Measurements from ENCODE around the gene CD300E.
A peak's percentile ranks its signal among the peaks of the same experiment; 100 is the strongest.
"Not testable (repeated sequence)": the region's sequence is repeated elsewhere in the genome, so short reads cannot be mapped to it uniquely, and the experiment has no call there.

Gene CD300E

GRCh38 chr17:74598346-74599022 lies 25.1 kb downstream of the CD300E start:
- no peak for DNase-seq (ENCODE audit: low spot score)

GRCh38 chr17:74597069-74597790 lies 26.3 kb downstream of the CD300E start:
- no peak for DNase-seq (ENCODE audit: low spot score)

DNA sequence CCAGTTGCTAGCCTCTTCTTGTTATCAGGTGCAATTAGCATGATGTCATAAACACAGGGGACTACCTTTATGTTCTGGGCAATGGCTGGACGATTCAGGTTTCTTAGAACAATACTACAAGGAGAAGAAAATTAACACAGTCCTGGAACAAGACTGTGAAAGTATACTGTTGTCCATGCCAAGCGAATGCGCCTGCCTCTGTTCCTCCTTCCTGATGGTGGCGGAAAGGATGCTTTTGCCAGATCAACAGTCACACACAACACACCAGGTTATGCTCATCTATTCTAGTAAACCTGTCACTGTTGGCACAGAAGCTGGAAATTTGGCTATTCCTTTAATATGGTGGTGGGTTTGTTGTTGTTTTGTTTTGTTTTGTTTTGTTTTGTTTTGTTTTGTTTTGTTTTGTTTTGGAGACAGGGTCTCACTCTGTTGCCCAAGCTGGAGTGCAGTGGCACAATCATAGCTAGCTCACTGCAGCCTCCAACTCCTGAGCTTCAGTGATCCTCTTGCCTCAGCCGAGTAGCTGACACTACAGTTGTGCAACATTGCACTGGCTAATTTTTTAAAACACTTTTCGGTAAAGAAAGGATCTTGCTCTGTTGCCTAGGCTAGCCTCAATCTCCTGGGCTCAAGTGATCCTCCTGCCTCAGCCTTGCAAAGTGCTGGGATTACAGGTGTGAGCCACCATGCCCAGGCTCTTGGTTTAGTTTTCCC lies 28.3 kb downstream of the CD300E start:
- DNase-seq (ENCODE audit: low spot score), result no peak

DNA sequence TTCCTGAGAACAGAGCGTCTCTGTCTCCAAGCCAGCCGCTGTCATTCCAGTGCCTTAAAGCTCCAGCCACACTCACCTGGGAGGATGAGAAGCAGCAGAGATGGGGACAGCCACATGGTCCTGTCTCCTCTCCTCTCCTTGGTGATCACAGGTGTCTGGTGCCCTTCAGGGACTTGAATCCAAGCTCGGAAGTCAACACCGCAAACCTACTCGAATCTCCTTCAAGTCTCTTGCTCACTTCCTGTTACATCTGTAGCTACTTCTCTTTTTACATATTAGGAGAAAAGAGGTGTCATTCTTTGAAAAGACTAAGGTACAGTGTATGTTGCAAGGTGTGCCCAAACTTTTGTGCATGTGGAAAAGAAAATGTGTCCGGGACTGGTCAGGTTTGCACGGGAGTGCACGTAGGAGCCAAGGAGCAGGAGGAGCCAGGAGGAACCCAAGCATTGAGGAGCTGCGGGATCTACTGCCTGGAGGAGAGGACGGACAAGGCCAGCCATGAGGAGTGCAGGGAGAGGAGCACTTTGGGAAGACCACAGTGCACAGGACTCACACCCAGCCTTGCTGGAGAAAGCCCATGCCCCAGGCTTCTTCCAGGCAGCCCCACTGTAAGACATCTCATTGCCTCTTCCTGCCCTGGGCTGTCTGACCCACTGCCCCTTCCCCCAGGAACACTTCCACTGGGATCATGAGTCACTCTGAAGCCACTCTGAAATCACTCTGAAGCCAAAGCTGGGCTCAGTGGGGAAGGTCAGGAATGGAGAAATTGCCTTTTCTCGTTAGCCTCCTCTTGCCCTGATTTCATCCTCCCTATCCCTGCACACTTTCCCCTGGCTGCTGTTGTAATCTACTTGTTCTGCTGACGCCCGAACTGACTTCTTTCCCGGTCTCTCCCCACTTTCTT lies 31.2 kb downstream of the CD300E start, which contains the start of gene CD300LD:
TSS of gene CD300LD (minus strand) at position 197 of the 904 bp plus-strand sequence. CDS start at position 116, 81 bp downstream.
- DNase-seq (ENCODE audit: low spot score), result no peak

- DNase-seq (ENCODE audit: low spot score), result no peak
These were observed 32.0 kb downstream of the CD300E start for GRCh38 chr17:74591503-74591902.

- no peak for DNase-seq (ENCODE audit: low spot score)
These were observed 37.8 kb downstream of the CD300E start for GRCh38 chr17:74585711-74586110.

DNA sequence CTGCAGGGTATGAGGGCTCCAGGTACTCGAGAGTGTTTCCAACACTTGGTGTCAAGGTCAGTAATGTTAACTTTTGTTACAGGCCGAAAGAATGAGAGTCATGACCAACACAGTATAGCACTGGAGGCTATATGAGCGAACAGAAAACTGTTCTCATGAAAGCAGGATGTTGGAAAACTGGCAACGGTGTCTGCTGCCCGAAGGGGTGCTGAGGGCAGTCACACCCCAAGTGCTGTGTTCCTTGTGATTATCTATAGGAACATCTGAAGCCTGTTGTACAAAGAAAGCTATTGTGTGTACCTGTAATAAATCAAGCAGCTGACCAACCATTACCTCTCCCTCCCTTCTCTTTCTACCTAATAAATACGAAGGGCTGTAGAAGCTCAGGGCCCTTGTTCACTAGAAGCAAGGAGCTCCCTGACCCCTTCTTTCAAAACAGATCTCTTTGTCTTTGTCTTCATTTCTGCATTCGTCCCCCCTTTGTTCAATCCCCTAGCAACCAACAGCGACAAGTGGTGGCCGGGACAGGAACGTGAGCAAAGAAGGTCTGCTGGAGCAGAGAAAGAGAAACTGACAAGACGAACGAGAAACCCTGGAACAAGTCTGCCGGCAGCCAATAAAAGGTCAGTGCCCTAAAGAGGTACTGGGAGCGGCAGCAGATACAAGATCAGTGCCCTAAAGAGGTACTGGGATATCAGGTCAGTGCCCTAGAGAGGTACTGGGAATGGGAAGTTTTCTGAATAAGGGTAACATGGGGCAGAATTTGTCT lies 39.1 kb downstream of the CD300E start:
- DNase-seq (ENCODE audit: low spot score), result no peak

DNA sequence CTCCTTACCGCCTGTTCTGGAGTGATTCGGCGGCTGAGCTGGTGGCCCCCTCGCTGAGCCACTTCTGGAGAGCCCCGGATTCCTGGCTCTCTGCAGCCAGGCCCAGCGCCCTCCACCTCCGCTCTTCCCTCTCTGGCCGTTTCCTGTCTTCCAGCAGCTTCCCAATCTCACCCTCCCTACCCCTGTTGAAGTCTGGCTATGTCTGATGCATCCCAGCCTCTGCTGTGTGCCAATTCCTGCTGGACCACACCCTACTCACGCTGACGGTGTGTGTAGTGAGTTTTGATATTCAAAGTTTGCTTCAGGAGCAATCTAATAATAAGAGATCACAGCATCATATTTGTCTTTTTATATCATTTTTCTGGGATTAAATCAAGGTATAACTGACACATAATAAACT lies 40.9 kb downstream of the CD300E start:
- DNase-seq (ENCODE audit: low spot score), result no peak

GRCh38 chr17:74579900-74580299 lies 43.6 kb downstream of the CD300E start:
- no peak for DNase-seq (ENCODE audit: low spot score)

GRCh38 chr17:74578979-74579378 lies 44.6 kb downstream of the CD300E start:
- no peak for DNase-seq (ENCODE audit: low spot score)

- no peak for DNase-seq (ENCODE audit: low spot score)
These were observed 48.9 kb downstream of the CD300E start for GRCh38 chr17:74574489-74575142.

DNA sequence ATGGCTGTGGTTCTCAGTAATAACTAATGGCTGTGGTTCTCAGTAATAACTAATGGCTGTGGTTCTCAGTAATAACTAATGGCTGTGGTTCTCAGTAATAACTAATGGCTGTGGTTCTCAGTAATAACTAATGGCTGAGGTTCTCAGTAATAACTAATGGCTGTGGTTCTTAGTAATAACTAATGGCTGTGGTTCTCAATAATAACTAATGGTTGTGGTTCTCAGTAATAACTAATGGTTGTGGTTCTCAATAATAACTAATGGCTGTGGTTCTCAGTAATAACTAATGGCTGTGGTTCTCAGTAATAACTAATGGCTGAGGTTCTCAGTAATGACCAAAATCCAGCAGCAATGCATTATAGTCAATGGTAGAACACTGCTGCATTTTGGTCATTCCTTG lies 49.9 kb downstream of the CD300E start:
- not testable (repeated sequence) for DNase-seq (ENCODE audit: low spot score)

GRCh38 chr17:74573169-74573568 lies 50.4 kb downstream of the CD300E start:
- no peak for DNase-seq (ENCODE audit: low spot score)

GRCh38 chr17:74571621-74572270 lies 51.8 kb downstream of the CD300E start:
- no peak for DNase-seq (ENCODE audit: low spot score)

DNA sequence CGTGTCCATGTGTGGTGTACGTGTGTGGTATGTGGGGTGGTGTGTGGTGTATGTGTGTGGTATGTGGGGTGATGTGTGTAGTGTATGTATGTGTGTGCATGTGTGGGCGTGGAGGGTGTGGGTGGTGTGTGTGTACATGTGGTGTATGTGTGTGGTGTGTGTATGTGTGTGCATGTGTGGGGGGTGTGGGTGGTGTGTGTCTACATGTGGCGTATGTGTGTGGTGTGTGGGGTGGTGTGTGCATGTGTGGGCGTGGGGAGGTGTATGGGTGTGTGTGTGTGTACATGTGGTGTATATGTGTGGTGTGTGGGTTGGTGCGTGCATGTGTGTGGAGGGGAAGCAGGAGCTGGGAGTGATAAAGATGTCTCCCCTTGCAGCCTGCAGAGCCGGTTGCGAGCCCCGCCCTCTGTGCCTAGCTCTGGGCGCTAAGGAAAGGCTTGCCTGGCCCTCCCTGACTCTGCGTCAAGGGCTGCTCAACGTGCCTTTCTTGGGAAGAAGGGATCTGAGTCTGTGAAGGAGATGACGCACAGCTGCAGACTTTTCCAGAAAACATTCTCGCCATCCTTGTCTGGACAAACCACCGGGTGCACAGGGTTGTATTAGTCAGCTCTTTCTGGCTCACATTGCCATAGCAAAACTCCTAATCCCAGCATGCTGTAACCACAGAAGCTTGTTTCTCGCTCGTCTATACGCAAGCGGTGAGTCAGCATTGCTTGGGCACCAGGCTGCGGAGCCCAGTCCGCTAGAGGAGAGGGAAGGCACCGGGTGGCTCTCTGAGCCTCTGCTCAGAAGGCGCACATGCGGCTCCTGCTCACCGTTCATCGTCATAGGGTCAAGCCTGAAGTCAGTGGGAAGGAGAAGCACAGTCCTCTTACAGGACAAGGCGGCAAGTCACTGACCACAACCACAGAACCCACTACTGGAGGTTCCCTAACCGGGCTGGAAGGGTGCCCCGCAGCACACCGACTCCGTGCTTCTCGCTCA lies 54.2 kb downstream of the CD300E start:
- peak; percentile 92 for DNase-seq (ENCODE audit: low spot score)

DNA sequence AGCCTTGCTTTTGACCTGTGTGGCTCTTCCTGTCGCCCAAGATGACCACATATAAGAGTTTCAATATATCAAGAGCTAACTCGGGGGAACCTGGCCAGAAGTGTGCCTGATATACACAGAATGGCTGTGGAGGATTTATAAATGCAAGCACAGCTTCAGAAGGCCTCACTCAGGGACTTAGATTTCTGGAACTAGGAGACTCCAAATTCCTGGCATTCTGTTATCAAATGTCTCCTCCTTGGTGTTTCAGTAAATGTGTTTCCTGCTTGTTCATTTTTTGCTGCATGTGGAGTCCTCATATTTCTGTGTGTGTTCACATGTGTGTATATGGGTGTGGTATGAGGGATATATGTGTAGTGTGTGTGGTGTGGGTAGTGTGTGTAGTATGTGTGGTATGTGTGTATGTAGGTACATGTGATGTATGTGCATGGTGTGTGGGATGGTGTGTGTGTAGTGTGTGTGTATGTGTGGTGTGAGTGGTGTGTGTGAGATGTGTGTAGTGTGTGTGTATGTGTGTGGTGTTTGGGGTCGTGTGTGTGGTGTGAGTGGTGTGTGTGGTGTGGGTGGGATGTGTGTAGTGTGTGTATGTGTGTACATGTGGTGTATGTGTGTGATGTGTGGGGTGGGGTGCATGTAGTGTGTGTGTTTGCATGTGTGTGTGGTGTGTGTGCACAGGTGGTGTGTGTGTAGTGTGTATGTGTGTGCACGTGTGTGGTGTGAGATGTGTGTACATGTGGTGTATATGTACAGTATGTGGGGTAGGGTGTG lies 55.2 kb downstream of the CD300E start:
- no peak for DNase-seq (ENCODE audit: low spot score)

GRCh38 chr17:74567397-74567796 lies 56.1 kb downstream of the CD300E start, which contains the start of gene CD300H:
Gene CD300H (minus strand): TSS chr17:74567509.
- DNase-seq (ENCODE audit: low spot score), result no peak

Measured in kidney tubule cell (primary cell).